ENCODE results near the gene HDDC2. TPM values are rescaled to one million over a fixed set of nuclear protein-coding genes. Genes with fewer than 3 reads are reported as not detected.

The HDDC2 gene
- 62.9 and 84.3 TPM in 2 replicates for total RNA-seq (2014; rRNA removed; shearing (Covaris generic))

GRCh38 chr6:125301435-125302391 lies at the start of gene HDDC2:
Gene HDDC2 (minus strand): TSS chr6:125301967. CDS start chr6:125301932, 35 bp downstream.
- peak; percentile 82 for DNase-seq (ENCODE audit: low read depth)

- DNase-seq (ENCODE audit: low read depth), result no peak
Observed at GRCh38 chr6:125346926-125347563, 45.3 kb upstream of the HDDC2 start.

- DNase-seq (ENCODE audit: low read depth), result no peak
Observed at GRCh38 chr6:125346201-125346925, 44.6 kb upstream of the HDDC2 start.

GRCh38 chr6:125341460-125341859 lies 39.7 kb upstream of the HDDC2 start:
- DNase-seq (ENCODE audit: low read depth), result no peak

GRCh38 chr6:125340991-125341390 lies 39.2 kb upstream of the HDDC2 start:
- no peak for DNase-seq (ENCODE audit: low read depth)

- no peak for DNase-seq (ENCODE audit: low read depth)
Observed at GRCh38 chr6:125340175-125340835, 38.5 kb upstream of the HDDC2 start.

- no peak for DNase-seq (ENCODE audit: low read depth)
Observed at GRCh38 chr6:125339653-125340052, 37.9 kb upstream of the HDDC2 start.

- DNase-seq (ENCODE audit: low read depth), result no peak
Observed at GRCh38 chr6:125338381-125338780, 36.6 kb upstream of the HDDC2 start.

- no peak for DNase-seq (ENCODE audit: low read depth)
Observed at GRCh38 chr6:125337706-125338105, 35.9 kb upstream of the HDDC2 start.

GRCh38 chr6:125332664-125333063 lies 30.9 kb upstream of the HDDC2 start:
- no peak for DNase-seq (ENCODE audit: low read depth)

- DNase-seq (ENCODE audit: low read depth), result no peak
Observed at GRCh38 chr6:125325586-125325985, 23.8 kb upstream of the HDDC2 start.

- DNase-seq (ENCODE audit: low read depth), result no peak
Observed at GRCh38 chr6:125323376-125323775, 21.6 kb upstream of the HDDC2 start.

GRCh38 chr6:125316621-125317020 lies 14.9 kb upstream of the HDDC2 start:
- no peak for DNase-seq (ENCODE audit: low read depth)

GRCh38 chr6:125315548-125315947 lies 13.8 kb upstream of the HDDC2 start:
- no peak for DNase-seq (ENCODE audit: low read depth)

GRCh38 chr6:125314009-125314581 lies 12.3 kb upstream of the HDDC2 start:
- peak; percentile 67 for DNase-seq (ENCODE audit: low read depth)

- no peak for DNase-seq (ENCODE audit: low read depth)
Observed at GRCh38 chr6:125312950-125313349, 11.2 kb upstream of the HDDC2 start.

GRCh38 chr6:125312478-125312877 lies 10.7 kb upstream of the HDDC2 start:
- DNase-seq (ENCODE audit: low read depth), result peak; percentile 24

GRCh38 chr6:125310994-125311649 lies 9.4 kb upstream of the HDDC2 start:
- peak; percentile 71 for DNase-seq (ENCODE audit: low read depth)

GRCh38 chr6:125307964-125308615 lies 6.3 kb upstream of the HDDC2 start:
- peak; percentile 80 for DNase-seq (ENCODE audit: low read depth)

- peak; percentile 60 for DNase-seq (ENCODE audit: low read depth)
Observed at GRCh38 chr6:125307150-125307838, 5.5 kb upstream of the HDDC2 start.

Measured in M059J (cell line).